Measurements from ENCODE around the gene MCCC2. TPM values are rescaled to one million over a fixed set of nuclear protein-coding genes. Genes with fewer than 3 reads are reported as not detected.

MCCC2 gene
- total RNA-seq, 1 experiment from 2014 or later, result 51.1 TPM

DNA sequence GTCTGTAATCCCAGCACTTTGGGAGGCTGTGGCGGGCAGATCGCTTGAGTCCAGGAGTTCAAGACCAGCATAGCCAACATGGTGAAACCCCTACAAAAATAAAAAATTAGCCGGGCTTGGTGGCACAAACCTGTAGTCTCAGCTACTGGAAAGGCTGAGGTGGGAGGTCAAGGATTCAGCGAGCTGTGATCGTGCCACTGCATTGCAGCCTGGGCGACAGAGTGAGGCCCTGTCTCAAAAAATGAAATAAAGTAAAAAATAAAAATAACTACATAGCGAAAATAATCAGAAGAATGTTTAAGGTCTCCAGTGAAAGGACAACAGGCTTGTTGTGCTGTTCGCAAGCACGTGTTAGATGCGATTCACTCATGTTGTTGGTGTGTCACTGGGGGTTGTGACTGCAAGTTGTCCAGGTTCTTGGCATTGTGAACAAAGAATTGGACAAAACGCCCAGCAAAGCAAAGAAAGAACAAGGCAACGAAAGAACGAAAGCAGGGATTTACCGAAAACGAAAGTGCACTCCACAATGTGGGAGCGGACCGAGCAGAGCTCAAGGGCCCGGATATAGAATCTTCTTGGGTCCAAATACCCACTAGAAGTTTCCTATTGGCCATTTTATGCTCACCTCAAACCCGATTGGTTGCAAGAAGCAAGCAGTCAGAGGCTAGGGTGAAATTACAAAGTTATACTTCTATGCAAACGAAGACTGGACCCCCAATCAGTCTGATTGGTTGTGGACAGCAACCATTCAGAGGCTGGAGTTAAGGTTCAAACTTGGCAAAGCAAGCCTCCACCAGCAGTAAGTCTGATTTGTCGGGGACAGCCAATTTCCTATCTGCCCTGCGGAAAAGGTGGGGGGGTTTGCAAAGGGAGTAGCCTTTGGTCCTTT lies 844 bp upstream of the MCCC2 start:
- Mint-ChIP-seq H3K4me3 (ENCODE audit: unreplicated experiment) (peak overlapping the region; percentile 77), H3K9me3 (ENCODE audit: unreplicated experiment) (peaks cover 7% of the 10 kb centered on the region), H3K4me1 (ENCODE audit: insufficient read depth, unreplicated experiment) (peaks cover 14% of the 10 kb centered on the region), H3K27me3 (ENCODE audit: insufficient read depth, unreplicated experiment) (no peaks in the 10 kb centered on the region), H3K27ac (ENCODE audit: low read depth, unreplicated experiment) (peak overlapping the region; percentile 90), H3K36me3 (ENCODE audit: insufficient read depth, unreplicated experiment) (no peaks in the 10 kb centered on the region)
- CTCF ChIA-PET, result interaction anchor here (0.7 kb wide), 1 partner anchor 17 kb away, joined by 3 read pairs; no protein-coding TSS in a partner anchor
- TF ChIP-seq, protein P1, sequence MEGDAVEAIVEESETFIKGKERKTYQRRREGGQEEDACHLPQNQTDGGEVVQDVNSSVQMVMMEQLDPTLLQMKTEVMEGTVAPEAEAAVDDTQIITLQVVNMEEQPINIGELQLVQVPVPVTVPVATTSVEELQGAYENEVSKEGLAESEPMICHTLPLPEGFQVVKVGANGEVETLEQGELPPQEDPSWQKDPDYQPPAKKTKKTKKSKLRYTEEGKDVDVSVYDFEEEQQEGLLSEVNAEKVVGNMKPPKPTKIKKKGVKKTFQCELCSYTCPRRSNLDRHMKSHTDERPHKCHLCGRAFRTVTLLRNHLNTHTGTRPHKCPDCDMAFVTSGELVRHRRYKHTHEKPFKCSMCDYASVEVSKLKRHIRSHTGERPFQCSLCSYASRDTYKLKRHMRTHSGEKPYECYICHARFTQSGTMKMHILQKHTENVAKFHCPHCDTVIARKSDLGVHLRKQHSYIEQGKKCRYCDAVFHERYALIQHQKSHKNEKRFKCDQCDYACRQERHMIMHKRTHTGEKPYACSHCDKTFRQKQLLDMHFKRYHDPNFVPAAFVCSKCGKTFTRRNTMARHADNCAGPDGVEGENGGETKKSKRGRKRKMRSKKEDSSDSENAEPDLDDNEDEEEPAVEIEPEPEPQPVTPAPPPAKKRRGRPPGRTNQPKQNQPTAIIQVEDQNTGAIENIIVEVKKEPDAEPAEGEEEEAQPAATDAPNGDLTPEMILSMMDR (IDR thresholded peaks at IDR 0.05; ENCODE audit: unreplicated experiment), result no peak
- BruUV-seq (replicated peaks), result TSS peak; percentile 90
- POLR2A ChIA-PET, result interaction anchor here (0.6 to 3.5 kb wide), 8 partner anchors 9 to 115 kb away, joined by 3 to 28 read pairs (median 4); no protein-coding TSS in a partner anchor
- DNase-seq (ENCODE audit: unreplicated experiment), result no peak
- intact Hi-C loops (cut with micrococcal nuclease), result no loop called here

DNA sequence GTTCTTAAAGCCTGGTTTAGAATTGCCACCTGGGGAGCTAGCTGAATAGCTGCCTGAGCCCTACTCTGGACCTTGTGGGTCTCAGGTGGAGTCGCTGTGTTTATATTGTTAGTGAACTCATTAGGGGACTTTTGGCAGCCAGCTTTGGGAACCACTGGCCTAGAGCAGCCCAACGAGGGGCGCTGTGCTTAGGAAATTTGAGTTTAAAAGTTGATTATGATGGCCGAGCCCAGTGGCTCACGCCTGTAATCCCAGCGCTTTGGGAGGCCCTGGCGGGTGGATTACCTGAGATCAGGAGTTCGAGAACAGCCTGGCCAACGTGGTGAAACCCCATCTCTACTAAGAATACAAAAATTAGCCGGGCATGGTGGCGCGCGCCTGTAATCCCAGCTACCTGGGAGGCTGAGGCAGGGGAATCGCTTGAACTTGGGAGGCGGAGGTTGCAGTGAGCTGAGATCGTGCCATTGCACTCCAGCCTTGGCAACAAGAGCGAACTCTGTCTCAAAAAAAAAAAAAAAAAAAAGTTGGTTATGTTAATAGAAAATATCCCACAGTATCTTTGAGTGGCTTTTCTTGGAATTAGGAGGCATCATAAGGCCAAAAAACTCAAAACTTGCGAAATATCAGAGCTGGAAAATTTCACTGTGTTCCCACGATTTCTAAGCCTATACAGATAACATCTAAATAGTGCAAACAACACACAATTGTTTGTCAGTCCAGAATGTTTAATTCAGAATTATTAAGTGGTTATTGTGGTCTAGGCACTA lies 809 bp downstream of the MCCC2 start:
- peak overlapping the region; percentile 90 for H3K27ac Mint-ChIP-seq (ENCODE audit: low read depth, unreplicated experiment)
- intact Hi-C loops (cut with micrococcal nuclease), result no loop called here
- H3K9me3 Mint-ChIP-seq (ENCODE audit: unreplicated experiment), result peaks cover 7% of the 10 kb centered on the region
- DNase-seq (ENCODE audit: unreplicated experiment), result no peak
- POLR2A ChIA-PET, result interaction anchor here (0.6 to 3.5 kb wide), 9 partner anchors 10 to 693 kb away, joined by 3 to 28 read pairs (median 4); no protein-coding TSS in a partner anchor
- TF ChIP-seq, protein P1 (IDR thresholded peaks at IDR 0.05; ENCODE audit: unreplicated experiment), result no peak
- BruUV-seq (replicated peaks), result no TSS peak
- CTCF ChIA-PET, result interaction anchor here (0.6 to 1.9 kb wide), 6 partner anchors 10 to 760 kb away, joined by 3 to 6 read pairs (median 4); no protein-coding TSS in a partner anchor
- H3K36me3 Mint-ChIP-seq (ENCODE audit: insufficient read depth, unreplicated experiment), result peaks cover 1% of the 10 kb centered on the region
- no peaks in the 10 kb centered on the region for H3K27me3 Mint-ChIP-seq (ENCODE audit: insufficient read depth, unreplicated experiment)
- peaks cover 14% of the 10 kb centered on the region for H3K4me1 Mint-ChIP-seq (ENCODE audit: insufficient read depth, unreplicated experiment)
- peak overlapping the region; percentile 77 for H3K4me3 Mint-ChIP-seq (ENCODE audit: unreplicated experiment)

DNA sequence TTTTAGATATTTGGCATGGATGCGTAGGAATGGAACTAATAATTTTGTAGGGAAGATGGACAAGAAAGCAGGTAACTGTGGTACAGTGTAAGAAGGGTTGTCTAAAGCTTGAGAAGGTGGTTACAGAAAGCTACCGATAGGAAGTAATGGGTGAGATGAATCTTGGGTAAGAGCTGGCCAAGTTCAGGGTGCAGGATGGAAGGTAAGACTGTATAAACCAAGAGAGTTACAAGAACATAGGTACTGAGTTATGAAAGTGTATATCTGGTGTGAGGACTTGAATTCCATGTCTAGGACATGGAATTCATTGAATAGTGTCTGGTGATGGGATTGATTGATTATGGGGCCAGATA lies 1.4 kb downstream of the MCCC2 start:
- no peak for DNase-seq (ENCODE audit: unreplicated experiment)
- ChIA-PET POLR2A (interaction anchor here (1.4 to 3.5 kb wide), 2 partner anchors 12 to 27 kb away, joined by 3 to 28 read pairs; no protein-coding TSS in a partner anchor), CTCF (interaction anchor here (0.6 to 1.9 kb wide), 4 partner anchors 12 to 759 kb away, joined by 3 to 6 read pairs (median 4); no protein-coding TSS in a partner anchor)
- intact Hi-C loops (cut with micrococcal nuclease), result no loop called here
- H3K4me3 Mint-ChIP-seq (ENCODE audit: unreplicated experiment), result peak overlapping the region; percentile 77
- no peak overlapping the region for H3K27ac Mint-ChIP-seq (ENCODE audit: low read depth, unreplicated experiment)
- peaks cover 6% of the 10 kb centered on the region for H3K36me3 Mint-ChIP-seq (ENCODE audit: insufficient read depth, unreplicated experiment)
- peaks cover 14% of the 10 kb centered on the region for H3K4me1 Mint-ChIP-seq (ENCODE audit: insufficient read depth, unreplicated experiment)
- H3K27me3 Mint-ChIP-seq (ENCODE audit: insufficient read depth, unreplicated experiment), result no peaks in the 10 kb centered on the region
- BruUV-seq (replicated peaks), result no TSS peak
- TF ChIP-seq, protein P1 (IDR thresholded peaks at IDR 0.05; ENCODE audit: unreplicated experiment), result no peak
- peaks cover 7% of the 10 kb centered on the region for H3K9me3 Mint-ChIP-seq (ENCODE audit: unreplicated experiment)

DNA sequence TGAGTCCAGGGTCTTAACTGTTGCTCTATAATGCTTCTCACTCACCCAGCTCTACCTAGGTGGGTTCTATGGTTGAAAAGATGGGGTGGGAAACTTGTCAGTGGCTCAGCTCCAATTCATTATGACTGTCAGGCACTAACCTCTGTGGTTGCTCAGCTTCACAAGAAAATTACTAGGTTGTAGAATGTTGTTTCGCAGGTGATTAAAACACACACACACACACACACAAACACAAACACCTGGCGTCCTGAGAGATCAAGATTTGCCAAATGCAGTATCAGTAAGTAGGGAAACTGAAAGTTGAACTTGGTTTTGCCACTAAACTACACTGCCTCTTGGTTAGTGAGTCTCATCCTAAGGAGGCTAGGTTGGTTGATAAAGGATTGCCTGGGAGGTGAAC lies 2.8 kb downstream of the MCCC2 start:
- CTCF ChIA-PET, result interaction anchor here (0.7 to 0.9 kb wide), 3 partner anchors 9 to 20 kb away, joined by 3 read pairs; no protein-coding TSS in a partner anchor
- TF ChIP-seq, protein P1 (IDR thresholded peaks at IDR 0.05; ENCODE audit: unreplicated experiment), result no peak
- BruUV-seq (replicated peaks), result no TSS peak
- POLR2A ChIA-PET, result no interaction called here
- Mint-ChIP-seq H3K27ac (ENCODE audit: low read depth, unreplicated experiment) (no peak overlapping the region), H3K27me3 (ENCODE audit: insufficient read depth, unreplicated experiment) (no peaks in the 10 kb centered on the region), H3K9me3 (ENCODE audit: unreplicated experiment) (no peaks in the 10 kb centered on the region), H3K4me3 (ENCODE audit: unreplicated experiment) (no peak overlapping the region), H3K36me3 (ENCODE audit: insufficient read depth, unreplicated experiment) (peaks cover 20% of the 10 kb centered on the region), H3K4me1 (ENCODE audit: insufficient read depth, unreplicated experiment) (peaks cover 14% of the 10 kb centered on the region)
- intact Hi-C loops (cut with micrococcal nuclease), result no loop called here
- DNase-seq (ENCODE audit: unreplicated experiment), result no peak

Data from MCF 10A (cell line).